Naive thymus-derived CD4-positive, alpha-beta T cell (primary cell): Measurements from ENCODE around the gene HOXB7. TPM values are rescaled to one million over a fixed set of nuclear protein-coding genes. Genes with fewer than 3 reads are reported as not detected.
A peak's percentile ranks its signal among the peaks of the same experiment; 100 is the strongest.

Source experiments
- ATAC-seq: fragments of 150-1000 bp; cut with Tn5 transposase; 2 replicates; pipeline ENCODE4 v1.10.0; 2021; ENCODE audit warnings: mild to moderate bottlenecking, moderate library complexity
- CTCF ChIA-PET: fragments of 350-600 bp; sonication (Branson Sonifier 250); formaldehyde crosslinking; loops from one replicate; lab custom pipeline; 2021; ENCODE audit warnings: antibody characterized with exemption; lab: Charles Lee
- POLR2A ChIA-PET: fragments of 350-600 bp; sonication (Branson Sonifier 250); formaldehyde crosslinking; loops from one replicate; lab custom pipeline; 2021; ENCODE audit warnings: antibody characterized with exemption, inconsistent platforms; lab: Charles Lee
- DNase-seq, 9 donors: peaks; one replicate each; pipeline versions ENCODE4 v3.0.0 to v3.0.0-alpha.2; 2020 to 2022; ENCODE audit warnings: mixed read lengths in 1 of 9
- H3K27ac ChIP-seq: one replicate; pipeline ENCODE4 v1.7.0; 2013; ENCODE audit warnings: mild to moderate bottlenecking, low read depth, low read length, moderate library complexity
- H3K27me3 ChIP-seq, 2 donors: one replicate each; pipeline ENCODE4 v1.7.0; 2013; ENCODE audit warnings: low read length in 2 of 2, mild to moderate bottlenecking in 2 of 2, moderate library complexity in 2 of 2; ENCODE audit not compliant: control insufficient read depth in 2 of 2, insufficient read depth in 2 of 2
- H3K36me3 ChIP-seq, 3 experiments: 1 replicate in 2 of 3; 2 replicates in 1 of 3; pipeline ENCODE4 v1.7.0; 2013; ENCODE audit warnings: low read length in 3 of 3, mild to moderate bottlenecking in 3 of 3, moderate library complexity in 1 of 3; ENCODE audit not compliant: insufficient read depth in 3 of 3, control insufficient read depth in 2 of 3
- H3K4me1 ChIP-seq, 2 donors: one replicate each; pipeline ENCODE4 v1.7.0; 2013; ENCODE audit warnings: low read length in 2 of 2, mild to moderate bottlenecking in 2 of 2, moderate library complexity in 1 of 2; ENCODE audit not compliant: control insufficient read depth in 2 of 2, insufficient read depth in 2 of 2
- H3K4me3 ChIP-seq: 2 replicates; pipeline ENCODE4 v1.7.0; 2013; ENCODE audit warnings: mild to moderate bottlenecking, low read length
- H3K9me3 ChIP-seq, 3 experiments: 1 replicate in 2 of 3; 2 replicates in 1 of 3; pipeline ENCODE4 v1.7.0; 2013; ENCODE audit warnings: low read length in 3 of 3; ENCODE audit not compliant: control insufficient read depth in 2 of 3
- H3K27ac Mint-ChIP-seq, 9 donors: one replicate each; pipeline ENCODE4 v1.8.0; 2020 to 2022; ENCODE audit warnings: mixed read lengths in 9 of 9, mild to moderate bottlenecking in 8 of 9, moderate library complexity in 5 of 9, inconsistent platforms in 2 of 9
- H3K27me3 Mint-ChIP-seq, 5 donors: one replicate each; pipeline ENCODE4 v1.8.0; 2021 to 2022; ENCODE audit warnings: mixed read lengths in 5 of 5, mild to moderate bottlenecking in 1 of 5
- H3K36me3 Mint-ChIP-seq, 5 donors: one replicate each; pipeline ENCODE4 v1.8.0; 2020 to 2022; ENCODE audit warnings: mixed read lengths in 5 of 5, mild to moderate bottlenecking in 3 of 5, inconsistent platforms in 1 of 5
- H3K4me1 Mint-ChIP-seq, 7 donors: one replicate each; pipeline ENCODE4 v1.8.0; 2020 to 2022; ENCODE audit warnings: mixed read lengths in 7 of 7, mild to moderate bottlenecking in 3 of 7, inconsistent platforms in 1 of 7
- H3K4me3 Mint-ChIP-seq, 10 donors: one replicate each; pipeline ENCODE4 v1.8.0; 2020 to 2022; ENCODE audit warnings: mild to moderate bottlenecking in 10 of 10, mixed read lengths in 10 of 10, moderate library complexity in 6 of 10, inconsistent platforms in 2 of 10
- H3K9me3 Mint-ChIP-seq, 11 donors: one replicate each; pipeline ENCODE4 v1.8.0; 2020 to 2022; ENCODE audit warnings: mixed read lengths in 11 of 11, mild to moderate bottlenecking in 4 of 11, inconsistent platforms in 1 of 11, moderate library complexity in 1 of 11
- intact Hi-C, 2 donors: fragments of 100-400 bp; cut with micrococcal nuclease; formaldehyde crosslinking; loops; one replicate each; pipeline ENCODE4 v1.15.1; 2023
- polyA plus RNA-seq, 2 donors: library from polyadenylated mRNA; unstranded; fragments of 300-500 nt; fragmentation: Illumina TruSeq; gene quantifications; one replicate each; pipeline ENCODE4 v1.2.3, GENCODE V29; 2021
- total RNA-seq, 6 experiments: library from RNA in 5 of 6; stranded (reverse) in 5 of 6; gene quantifications; 1 replicate in 5 of 6; 2 replicates in 1 of 6; pipeline ENCODE4 v1.2.3 and lab custom pipeline; 2021 to 2026

HOXB7 gene
- total and polyA plus RNA-seq, 7 experiments from 2014 or later, result 0.31 TPM; not detected in 6

GRCh38 chr17:48574505-48575065 is 36.2 kb downstream of the HOXB7 start:
- intact Hi-C loops, result loop anchor here in 1 of 2 donors (5.0 kb wide), 1 partner anchor 62 kb away; no protein-coding TSS in a partner anchor
- H3K27me3 Mint-ChIP-seq, result peaks cover 11 to 46% (median 27%) of the 10 kb centered on the region in 5 donors
- Histone ChIP-seq H3K9me3 (no peaks in the 10 kb centered on the region), H3K27me3 (peaks cover 0 to 11% of the 10 kb centered on the region in 2 donors), H3K36me3 (no peaks in the 10 kb centered on the region), H3K4me1 (peaks cover 15 to 16% of the 10 kb centered on the region in 2 donors), H3K4me3 (no peak overlapping the region), H3K27ac (no peak overlapping the region)
- POLR2A ChIA-PET, result interaction anchor here (0.7 to 1.2 kb wide), 3 partner anchors 14 to 33 kb away, joined by 3 to 5 read pairs (median 4); no protein-coding TSS in a partner anchor
- CTCF ChIA-PET, result interaction anchor here (1.2 kb wide), 1 partner anchor 9 kb away, joined by 3 read pairs; no protein-coding TSS in a partner anchor
- H3K36me3 Mint-ChIP-seq, result peaks cover 0 to 16% (median 0%) of the 10 kb centered on the region in 5 donors
- ATAC-seq (no peak), DNase-seq (no peak)
- peak overlapping the region in 1 of 10 donors; percentile 1 for H3K4me3 Mint-ChIP-seq
- no peak overlapping the region for H3K27ac Mint-ChIP-seq
- peaks cover 0 to 1% (median 0%) of the 10 kb centered on the region in 11 donors for H3K9me3 Mint-ChIP-seq
- H3K4me1 Mint-ChIP-seq, result peaks cover 11 to 37% (median 25%) of the 10 kb centered on the region in 7 donors

- Histone ChIP-seq H3K4me1 (peaks cover 0 to under 1% of the 10 kb centered on the region in 2 donors), H3K27me3 (peaks cover 0 to 4% of the 10 kb centered on the region in 2 donors), H3K4me3 (no peak overlapping the region), H3K36me3 (no peaks in the 10 kb centered on the region), H3K27ac (no peak overlapping the region), H3K9me3 (no peaks in the 10 kb centered on the region)
- ATAC-seq, result no peak
- no peak for DNase-seq
- Mint-ChIP-seq H3K9me3 (peaks cover 0 to 1% (median 0%) of the 10 kb centered on the region in 11 donors), H3K27ac (no peak overlapping the region), H3K4me1 (peaks cover 0 to 35% (median 13%) of the 10 kb centered on the region in 7 donors), H3K27me3 (peaks cover 0 to 33% (median 9%) of the 10 kb centered on the region in 5 donors), H3K4me3 (no peak overlapping the region), H3K36me3 (peaks cover 0 to 19% (median 0%) of the 10 kb centered on the region in 5 donors)
- intact Hi-C loops, result no loop called here
- ChIA-PET POLR2A (interaction anchor here (0.6 kb wide), 1 partner anchor 59 kb away, joined by 3 read pairs; no protein-coding TSS in a partner anchor), CTCF (no interaction called here)
Observed at GRCh38 chr17:48571826-48572417, 38.9 kb downstream of the HOXB7 start.

- Histone ChIP-seq H3K27ac (no peak overlapping the region), H3K4me1 (no peaks in the 10 kb centered on the region), H3K4me3 (no peak overlapping the region), H3K9me3 (no peaks in the 10 kb centered on the region), H3K36me3 (no peaks in the 10 kb centered on the region), H3K27me3 (peaks cover 0 to 4% of the 10 kb centered on the region in 2 donors)
- CTCF ChIA-PET, result no interaction called here
- Mint-ChIP-seq H3K4me1 (peaks cover 0 to 33% (median 11%) of the 10 kb centered on the region in 7 donors), H3K4me3 (no peak overlapping the region), H3K27me3 (peaks cover 0 to 29% (median 5%) of the 10 kb centered on the region in 5 donors), H3K36me3 (peaks cover 0 to 19% (median 0%) of the 10 kb centered on the region in 5 donors), H3K9me3 (peaks cover 0 to 1% (median 0%) of the 10 kb centered on the region in 11 donors), H3K27ac (no peak overlapping the region)
- ATAC-seq, result no peak
- DNase-seq, result no peak
- intact Hi-C loops, result no loop called here
- POLR2A ChIA-PET, result no interaction called here
Observed at GRCh38 chr17:48571024-48571818, 39.6 kb downstream of the HOXB7 start.

GRCh38 chr17:48570325-48571023 is 40.3 kb downstream of the HOXB7 start:
- DNase-seq, result no peak
- no peak for ATAC-seq
- H3K27me3 ChIP-seq, result peaks cover 0 to 4% of the 10 kb centered on the region in 2 donors
- Mint-ChIP-seq H3K4me1 (peaks cover 0 to 26% (median 10%) of the 10 kb centered on the region in 7 donors), H3K27me3 (peaks cover 0 to 29% (median 5%) of the 10 kb centered on the region in 5 donors), H3K4me3 (no peak overlapping the region), H3K36me3 (peaks cover 0 to 16% (median 0%) of the 10 kb centered on the region in 5 donors), H3K9me3 (no peaks in the 10 kb centered on the region), H3K27ac (no peak overlapping the region)
- H3K36me3 ChIP-seq, result no peaks in the 10 kb centered on the region
- no peak overlapping the region for H3K4me3 ChIP-seq
- no peak overlapping the region for H3K27ac ChIP-seq
- H3K4me1 ChIP-seq, result no peaks in the 10 kb centered on the region
- ChIA-PET POLR2A (interaction anchor here (0.6 to 1.0 kb wide), 2 partner anchors 24 to 27 kb away, joined by 3 read pairs; no protein-coding TSS in a partner anchor), CTCF (interaction anchor here (0.5 kb wide), 1 partner anchor 10 kb away, joined by 3 read pairs; no protein-coding TSS in a partner anchor)
- intact Hi-C loops, result no loop called here
- H3K9me3 ChIP-seq, result no peaks in the 10 kb centered on the region

- POLR2A ChIA-PET, result interaction anchor here (0.6 to 1.2 kb wide), 4 partner anchors 23 to 207 kb away, joined by 3 to 4 read pairs (median 3); no protein-coding TSS in a partner anchor
- Mint-ChIP-seq H3K27ac (no peak overlapping the region), H3K27me3 (peaks cover 3 to 24% (median 5%) of the 10 kb centered on the region in 5 donors), H3K4me3 (no peak overlapping the region), H3K36me3 (peaks cover 0 to 17% (median 0%) of the 10 kb centered on the region in 5 donors), H3K9me3 (no peaks in the 10 kb centered on the region), H3K4me1 (peaks cover 0 to 22% (median 10%) of the 10 kb centered on the region in 7 donors)
- H3K4me1 ChIP-seq, result no peaks in the 10 kb centered on the region
- ATAC-seq, result no peak
- intact Hi-C loops, result no loop called here
- H3K36me3 ChIP-seq, result no peaks in the 10 kb centered on the region
- peaks cover 0 to 4% of the 10 kb centered on the region in 2 donors for H3K27me3 ChIP-seq
- H3K4me3 ChIP-seq, result no peak overlapping the region
- DNase-seq, result no peak
- no peaks in the 10 kb centered on the region for H3K9me3 ChIP-seq
- CTCF ChIA-PET, result interaction anchor here (0.5 to 0.9 kb wide), 2 partner anchors 10 to 77 kb away, joined by 3 read pairs; no protein-coding TSS in a partner anchor
- H3K27ac ChIP-seq, result no peak overlapping the region
Observed at GRCh38 chr17:48569674-48570324, 41.0 kb downstream of the HOXB7 start.
